Breast epithelium (tissue), 4 donors: ENCODE results near the gene BACE1. TPM values are rescaled to one million over a fixed set of nuclear protein-coding genes. Genes with fewer than 3 reads are reported as not detected.
"Not testable (repeated sequence)": the region's sequence is repeated elsewhere in the genome, so short reads cannot be mapped to it uniquely, and the experiment has no call there.

Experiments used
- DNase-seq, 2 donors: peaks; one replicate each; pipeline ENCODE4 v3.0.0-alpha.2; 2019; ENCODE audit warnings: low spot score in 2 of 2
- H3K27ac ChIP-seq, 2 donors: fragments of 200-600 bp; sonication (generic) in 1 of 2; one replicate each; pipeline ENCODE4 v1.5.1; 2016 to 2019; ENCODE audit warnings: mild to moderate bottlenecking in 1 of 2
- H3K27me3 ChIP-seq, 2 donors: fragments of 200-600 bp; sonication (generic) in 1 of 2; one replicate each; pipeline versions ENCODE4 v1.5.1 to v1.6.0; 2017 to 2019; ENCODE audit warnings: control low read depth in 1 of 2, mild to moderate bottlenecking in 1 of 2
- H3K36me3 ChIP-seq: fragments of 200-600 bp; one replicate; pipeline ENCODE4 v1.5.1; 2019
- H3K4me1 ChIP-seq, 2 donors: fragments of 200-600 bp; sonication (generic); one replicate each; pipeline ENCODE4 v1.5.1; 2016 to 2019; ENCODE audit warnings: control low read depth in 1 of 2
- H3K4me3 ChIP-seq, 3 donors: fragments of 200-600 bp; sonication (generic); 1 replicate in 2 of 3; 2 replicates in 1 of 3; pipeline ENCODE4 v1.5.1; 2016 to 2019; ENCODE audit warnings: mild to moderate bottlenecking in 3 of 3, moderate library complexity in 2 of 3
- H3K9me3 ChIP-seq, 2 donors: fragments of 200-600 bp; sonication (generic) in 1 of 2; one replicate each; pipeline ENCODE4 v1.5.1; 2016 to 2019; ENCODE audit warnings: control low read depth in 1 of 2
- POLR2A ChIP-seq: fragments of 450-650 bp; IDR thresholded peaks from one replicate; pipeline ENCODE4 v1.6.1; 2016; ENCODE audit warnings: antibody characterized with exemption, mild to moderate bottlenecking, moderate library complexity
- POLR2AphosphoS5 ChIP-seq, 3 donors: sonication (generic); formaldehyde crosslinking; IDR thresholded peaks; one replicate each; pipeline ENCODE4 v1.6.1; 2017; ENCODE audit warnings: antibody characterized with exemption in 3 of 3
- intact Hi-C: fragments of 100-400 bp; cut with DNase I; formaldehyde crosslinking; loops from one replicate; pipeline ENCODE4 v1.15.1; 2023; ENCODE audit warnings: low total_unique reads
- total RNA-seq, 3 donors: library from RNA; depleted of rRNA; stranded (reverse); fragments of >200 nt; gene quantifications; one replicate each; pipeline ENCODE4 v1.1.0, GENCODE V29; 2016
- TF ChIP-seq, protein P1 (sequence below), 3 donors: fragments of 450-650 bp; IDR thresholded peaks; one replicate each; pipeline ENCODE4 v1.5.1; 2016 to 2017; ENCODE audit warnings: antibody characterized with exemption in 3 of 3, mild to moderate bottlenecking in 3 of 3, moderate library complexity in 3 of 3

BACE1 gene
- total RNA-seq, 3 donors from 2014 or later = 17.4 to 26.9 (median 17.9) TPM

GRCh38 chr11:117269856-117270255 lies 46.2 kb downstream of the BACE1 start:
- TF ChIP-seq, protein P1, sequence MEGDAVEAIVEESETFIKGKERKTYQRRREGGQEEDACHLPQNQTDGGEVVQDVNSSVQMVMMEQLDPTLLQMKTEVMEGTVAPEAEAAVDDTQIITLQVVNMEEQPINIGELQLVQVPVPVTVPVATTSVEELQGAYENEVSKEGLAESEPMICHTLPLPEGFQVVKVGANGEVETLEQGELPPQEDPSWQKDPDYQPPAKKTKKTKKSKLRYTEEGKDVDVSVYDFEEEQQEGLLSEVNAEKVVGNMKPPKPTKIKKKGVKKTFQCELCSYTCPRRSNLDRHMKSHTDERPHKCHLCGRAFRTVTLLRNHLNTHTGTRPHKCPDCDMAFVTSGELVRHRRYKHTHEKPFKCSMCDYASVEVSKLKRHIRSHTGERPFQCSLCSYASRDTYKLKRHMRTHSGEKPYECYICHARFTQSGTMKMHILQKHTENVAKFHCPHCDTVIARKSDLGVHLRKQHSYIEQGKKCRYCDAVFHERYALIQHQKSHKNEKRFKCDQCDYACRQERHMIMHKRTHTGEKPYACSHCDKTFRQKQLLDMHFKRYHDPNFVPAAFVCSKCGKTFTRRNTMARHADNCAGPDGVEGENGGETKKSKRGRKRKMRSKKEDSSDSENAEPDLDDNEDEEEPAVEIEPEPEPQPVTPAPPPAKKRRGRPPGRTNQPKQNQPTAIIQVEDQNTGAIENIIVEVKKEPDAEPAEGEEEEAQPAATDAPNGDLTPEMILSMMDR (IDR thresholded peaks at IDR 0.05) = no peak
- TF ChIP-seq POLR2AphosphoS5 (IDR thresholded peaks at IDR 0.05) = no peak
- no peak for TF ChIP-seq POLR2A
- Histone ChIP-seq H3K36me3 (peaks cover 4% of the 10 kb centered on the region), H3K27ac (no peak overlapping the region), H3K4me1 (no peaks in the 10 kb centered on the region), H3K27me3 (no peaks in the 10 kb centered on the region), H3K4me3 (no peak overlapping the region), H3K9me3 (no peaks in the 10 kb centered on the region)
- intact Hi-C loops = no loop called here
- DNase-seq = no peak

GRCh38 chr11:117265745-117266144 lies 50.3 kb downstream of the BACE1 start:
- H3K36me3 ChIP-seq = peaks cover 4% of the 10 kb centered on the region
- TF ChIP-seq POLR2AphosphoS5 (IDR thresholded peaks at IDR 0.05) (no peak), POLR2A (no peak)
- TF ChIP-seq, protein P1 (IDR thresholded peaks at IDR 0.05) = no peak
- no peak overlapping the region for H3K4me3 ChIP-seq
- no peaks in the 10 kb centered on the region for H3K27me3 ChIP-seq
- H3K27ac ChIP-seq = no peak overlapping the region
- no peaks in the 10 kb centered on the region for H3K4me1 ChIP-seq
- intact Hi-C loops = no loop called here
- H3K9me3 ChIP-seq = no peaks in the 10 kb centered on the region
- no peak for DNase-seq

GRCh38 chr11:117264624-117265323 lies 51.3 kb downstream of the BACE1 start:
- H3K27me3 ChIP-seq, intact Hi-C loops, DNase-seq, H3K27ac ChIP-seq, H3K4me3 ChIP-seq, H3K36me3 ChIP-seq, H3K4me1 ChIP-seq, H3K9me3 ChIP-seq: not testable (repeated sequence)

DNA sequence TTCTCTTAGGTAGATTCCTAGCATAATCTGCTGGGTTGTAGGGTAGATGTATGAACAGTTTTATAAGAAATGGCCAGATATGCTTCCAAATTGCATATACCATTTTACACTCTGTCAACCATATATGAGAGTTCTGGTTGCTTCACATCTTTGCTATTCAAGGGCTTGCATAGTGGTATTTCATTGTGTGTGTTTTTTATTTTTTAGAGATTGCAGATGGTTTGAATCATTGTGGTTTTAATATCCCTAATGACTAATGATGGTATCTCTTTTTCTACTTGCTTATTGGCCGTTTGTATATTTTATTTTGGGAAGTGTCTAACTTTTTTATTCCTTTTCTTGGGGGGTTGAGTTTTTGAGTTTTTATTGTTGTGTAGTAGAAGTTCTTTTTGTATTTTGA lies 56.6 kb downstream of the BACE1 start:
- Histone ChIP-seq H3K4me1 (no peaks in the 10 kb centered on the region), H3K27me3 (no peaks in the 10 kb centered on the region), H3K36me3 (no peaks in the 10 kb centered on the region), H3K27ac (no peak overlapping the region), H3K9me3 (no peaks in the 10 kb centered on the region), H3K4me3 (no peak overlapping the region)
- DNase-seq = no peak
- TF ChIP-seq, protein P1 (IDR thresholded peaks at IDR 0.05) = no peak
- TF ChIP-seq POLR2A (no peak), POLR2AphosphoS5 (IDR thresholded peaks at IDR 0.05) (no peak)
- intact Hi-C loops = no loop called here

DNA sequence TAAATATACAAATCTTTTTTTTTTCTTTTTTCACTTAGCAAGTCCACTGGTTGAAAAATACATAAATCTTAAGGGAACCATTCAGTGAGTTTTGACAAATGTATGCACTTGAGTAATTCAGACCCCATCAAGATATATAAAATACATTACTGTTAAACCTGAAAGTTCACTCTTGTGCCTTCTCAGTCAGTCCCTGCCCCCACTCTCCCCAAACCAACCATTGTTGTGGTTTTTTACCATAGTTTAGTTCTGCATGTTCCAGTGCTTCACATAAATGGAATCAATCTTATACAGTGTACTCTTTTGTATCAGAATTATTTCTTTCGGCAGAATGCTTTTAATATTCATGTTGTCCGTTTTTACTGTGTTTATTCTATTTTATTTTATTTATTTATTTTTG lies 57.5 kb downstream of the BACE1 start:
- intact Hi-C loops = no loop called here
- Histone ChIP-seq H3K27ac (no peak overlapping the region), H3K27me3 (no peaks in the 10 kb centered on the region), H3K36me3 (no peaks in the 10 kb centered on the region), H3K9me3 (no peaks in the 10 kb centered on the region), H3K4me3 (no peak overlapping the region), H3K4me1 (no peaks in the 10 kb centered on the region)
- TF ChIP-seq POLR2A (no peak), POLR2AphosphoS5 (IDR thresholded peaks at IDR 0.05) (no peak)
- TF ChIP-seq, protein P1 (IDR thresholded peaks at IDR 0.05) = no peak
- DNase-seq = no peak
